Duodenal mucosa (tissue), 2 donors: ENCODE results near the gene RARS1.

Source experiments
- H3K27ac ChIP-seq: one replicate; pipeline ENCODE4 v1.7.0; 2013; ENCODE audit warnings: low read depth, low read length
- H3K27me3 ChIP-seq, 2 donors: one replicate each; pipeline ENCODE4 v1.7.0; 2013; ENCODE audit warnings: low read length in 2 of 2, control low read depth in 1 of 2; ENCODE audit not compliant: insufficient read depth in 2 of 2, control insufficient read depth in 1 of 2
- H3K36me3 ChIP-seq, 2 donors: one replicate each; pipeline ENCODE4 v1.7.0; 2013; ENCODE audit warnings: low read length in 2 of 2, control low read depth in 1 of 2; ENCODE audit not compliant: insufficient read depth in 2 of 2, control insufficient read depth in 1 of 2
- H3K4me1 ChIP-seq, 2 donors: one replicate each; pipeline ENCODE4 v1.7.0; 2013; ENCODE audit warnings: low read length in 2 of 2, control low read depth in 1 of 2; ENCODE audit not compliant: insufficient read depth in 2 of 2, control insufficient read depth in 1 of 2
- H3K4me3 ChIP-seq, 2 donors: one replicate each; pipeline ENCODE4 v1.7.0; 2013; ENCODE audit warnings: low read length in 2 of 2, low read depth in 1 of 2
- H3K9ac ChIP-seq, 2 donors: one replicate each; pipeline ENCODE4 v1.7.0; 2013; ENCODE audit warnings: low read length in 2 of 2, low read depth in 1 of 2
- H3K9me3 ChIP-seq, 2 donors: one replicate each; pipeline ENCODE4 v1.7.0; 2013; ENCODE audit warnings: low read length in 2 of 2, control low read depth in 1 of 2; ENCODE audit not compliant: control insufficient read depth in 1 of 2

Gene RARS1

DNA sequence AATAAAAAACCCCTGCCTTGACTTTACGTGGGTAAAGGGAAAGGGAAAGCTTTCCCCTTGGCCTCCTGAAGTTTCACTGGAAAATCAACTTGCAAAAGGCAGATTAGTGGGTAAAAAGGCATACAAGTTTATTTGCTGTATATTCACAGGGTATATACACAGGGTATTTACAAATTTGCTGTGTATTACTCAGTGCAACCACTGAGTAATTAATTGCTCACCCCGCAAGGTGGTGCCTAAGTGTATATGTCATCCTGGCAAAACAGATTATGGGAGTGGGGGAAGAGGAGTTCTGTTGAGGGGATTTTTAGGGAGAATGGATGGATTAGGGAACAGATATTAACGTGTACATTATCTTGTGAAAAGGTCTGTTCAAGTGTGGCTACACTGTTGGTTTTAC lies 7.1 kb upstream of the RARS1 start:
- no peaks in the 10 kb centered on the region for H3K27me3 ChIP-seq
- H3K36me3 ChIP-seq, result no peaks in the 10 kb centered on the region
- H3K9ac ChIP-seq, result no peak overlapping the region
- H3K27ac ChIP-seq, result no peak overlapping the region
- H3K4me3 ChIP-seq, result no peak overlapping the region
- H3K4me1 ChIP-seq, result peaks cover 4 to 12% of the 10 kb centered on the region in 2 donors
- H3K9me3 ChIP-seq, result no peaks in the 10 kb centered on the region

DNA sequence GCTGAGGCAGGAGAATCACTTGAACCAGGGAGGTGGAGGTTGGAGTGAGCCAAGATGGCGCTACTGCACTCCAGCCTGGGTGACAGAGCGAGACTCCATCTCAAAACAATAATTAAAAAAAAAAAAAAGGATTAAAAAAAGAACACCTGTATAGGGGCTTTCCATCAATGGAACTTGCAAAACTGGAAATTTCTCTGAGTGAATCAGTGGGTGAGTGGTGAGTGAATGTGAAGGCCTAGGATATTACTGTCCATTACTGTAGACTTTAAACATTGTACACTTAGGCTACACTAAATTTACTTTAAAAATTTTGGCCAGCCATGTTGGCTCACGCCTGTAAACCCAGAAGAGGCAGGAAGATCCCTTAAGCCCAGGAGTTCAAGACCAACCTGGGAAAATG lies 5.7 kb upstream of the RARS1 start:
- Histone ChIP-seq H3K4me1 (peaks cover 4 to 12% of the 10 kb centered on the region in 2 donors), H3K9ac (no peak overlapping the region), H3K9me3 (no peaks in the 10 kb centered on the region), H3K27me3 (no peaks in the 10 kb centered on the region), H3K27ac (no peak overlapping the region), H3K36me3 (no peaks in the 10 kb centered on the region), H3K4me3 (no peak overlapping the region)

DNA sequence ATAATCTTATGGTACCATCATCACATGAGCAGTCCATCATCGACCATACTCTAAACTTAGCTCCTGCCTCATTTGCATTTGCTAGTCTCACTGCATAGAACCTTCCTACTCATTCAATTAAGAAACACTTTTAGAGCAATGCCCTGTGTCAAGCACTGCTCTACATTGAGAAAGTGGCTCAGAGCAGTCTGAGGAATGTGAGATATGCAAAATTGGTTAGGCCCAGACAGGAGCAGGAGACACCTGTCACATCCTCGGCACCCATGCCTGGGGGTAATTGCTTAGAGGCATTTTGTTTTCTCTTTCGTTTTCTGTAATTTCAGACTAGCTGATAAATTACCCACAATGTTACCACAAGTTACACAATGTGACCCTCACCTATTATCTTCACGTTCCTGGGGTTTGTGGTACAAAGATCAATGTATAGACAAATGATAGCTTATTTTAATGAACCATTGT lies 4.9 kb upstream of the RARS1 start:
- no peaks in the 10 kb centered on the region for H3K9me3 ChIP-seq
- no peak overlapping the region for H3K27ac ChIP-seq
- no peaks in the 10 kb centered on the region for H3K27me3 ChIP-seq
- no peaks in the 10 kb centered on the region for H3K36me3 ChIP-seq
- peaks cover 7 to 12% of the 10 kb centered on the region in 2 donors for H3K4me1 ChIP-seq
- H3K9ac ChIP-seq, result no peak overlapping the region
- peak overlapping the region; percentile 1 to 15 for H3K4me3 ChIP-seq

DNA sequence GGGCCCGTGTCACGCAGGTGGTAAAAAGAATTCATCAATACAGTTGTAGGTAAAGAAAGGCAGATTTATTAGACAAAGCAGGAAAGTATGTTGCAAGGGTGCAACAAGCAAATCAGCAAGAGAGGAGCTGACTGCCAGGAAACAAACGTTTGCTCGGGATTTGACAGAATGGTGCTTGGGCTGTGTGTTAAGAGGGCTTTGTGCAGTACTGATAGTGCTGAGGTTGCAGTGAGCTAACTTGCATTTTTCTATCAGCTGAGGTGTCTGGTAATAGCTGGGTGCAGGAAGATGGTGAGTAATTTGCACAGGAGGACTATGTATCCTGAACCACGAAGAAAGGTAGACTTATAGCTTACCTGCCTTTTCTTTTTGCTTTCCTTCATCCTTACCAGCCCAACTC lies 3.9 kb upstream of the RARS1 start:
- Histone ChIP-seq H3K36me3 (no peaks in the 10 kb centered on the region), H3K27ac (no peak overlapping the region), H3K9ac (no peak overlapping the region), H3K4me1 (peaks cover 9 to 14% of the 10 kb centered on the region in 2 donors), H3K4me3 (no peak overlapping the region), H3K27me3 (no peaks in the 10 kb centered on the region), H3K9me3 (no peaks in the 10 kb centered on the region)

DNA sequence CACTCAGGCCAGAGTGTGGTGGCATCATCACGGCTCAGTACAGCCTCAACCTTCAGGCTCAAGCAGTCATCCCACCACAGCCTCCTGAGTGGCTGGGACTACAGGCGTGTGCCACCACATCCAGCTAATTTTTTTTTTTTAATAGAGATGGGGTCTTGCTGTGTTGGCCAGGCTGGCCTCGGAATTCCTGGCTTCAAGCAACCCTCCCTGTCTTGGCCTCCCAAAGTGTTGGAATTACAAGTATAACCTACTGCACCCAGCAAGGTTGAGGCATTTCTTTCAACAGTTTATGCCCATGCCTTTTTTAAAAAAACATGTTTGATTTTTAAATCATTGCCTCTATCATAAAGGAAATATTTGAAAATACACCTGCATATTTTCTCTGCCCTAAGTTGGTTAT lies 2.8 kb downstream of the RARS1 start:
- H3K4me1 ChIP-seq, result peaks cover 8 to 11% of the 10 kb centered on the region in 2 donors
- no peak overlapping the region for H3K4me3 ChIP-seq
- no peak overlapping the region for H3K27ac ChIP-seq
- H3K9ac ChIP-seq, result no peak overlapping the region
- H3K36me3 ChIP-seq, result peaks cover 34 to 64% of the 10 kb centered on the region in 2 donors
- H3K9me3 ChIP-seq, result no peaks in the 10 kb centered on the region
- H3K27me3 ChIP-seq, result no peaks in the 10 kb centered on the region

DNA sequence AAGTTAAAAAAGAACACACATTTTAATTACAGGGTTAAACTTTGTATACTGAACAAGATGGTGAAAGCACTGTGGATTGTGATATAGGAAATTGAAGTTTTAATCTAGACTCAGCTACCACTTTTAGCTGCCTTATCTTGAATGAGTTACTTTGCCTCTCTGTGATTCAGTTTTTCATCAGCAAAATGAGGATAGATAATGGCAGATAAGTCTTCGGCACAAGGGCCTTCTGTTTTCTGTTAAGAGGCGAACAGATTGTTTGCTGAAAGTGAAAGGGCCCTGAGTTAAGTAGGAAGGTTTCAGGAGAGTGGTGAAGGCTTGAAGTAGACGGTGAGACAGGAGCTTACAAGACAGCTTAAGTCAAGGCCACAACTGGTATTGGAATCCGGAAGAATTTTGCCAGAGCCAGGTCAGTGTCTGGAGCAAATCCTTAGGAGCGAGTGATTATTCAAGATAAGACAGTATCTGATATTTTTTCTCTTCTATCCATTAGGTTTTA lies 7.8 kb downstream of the RARS1 start:
- Histone ChIP-seq H3K36me3 (peaks cover 44 to 91% of the 10 kb centered on the region in 2 donors), H3K9ac (no peak overlapping the region)

DNA sequence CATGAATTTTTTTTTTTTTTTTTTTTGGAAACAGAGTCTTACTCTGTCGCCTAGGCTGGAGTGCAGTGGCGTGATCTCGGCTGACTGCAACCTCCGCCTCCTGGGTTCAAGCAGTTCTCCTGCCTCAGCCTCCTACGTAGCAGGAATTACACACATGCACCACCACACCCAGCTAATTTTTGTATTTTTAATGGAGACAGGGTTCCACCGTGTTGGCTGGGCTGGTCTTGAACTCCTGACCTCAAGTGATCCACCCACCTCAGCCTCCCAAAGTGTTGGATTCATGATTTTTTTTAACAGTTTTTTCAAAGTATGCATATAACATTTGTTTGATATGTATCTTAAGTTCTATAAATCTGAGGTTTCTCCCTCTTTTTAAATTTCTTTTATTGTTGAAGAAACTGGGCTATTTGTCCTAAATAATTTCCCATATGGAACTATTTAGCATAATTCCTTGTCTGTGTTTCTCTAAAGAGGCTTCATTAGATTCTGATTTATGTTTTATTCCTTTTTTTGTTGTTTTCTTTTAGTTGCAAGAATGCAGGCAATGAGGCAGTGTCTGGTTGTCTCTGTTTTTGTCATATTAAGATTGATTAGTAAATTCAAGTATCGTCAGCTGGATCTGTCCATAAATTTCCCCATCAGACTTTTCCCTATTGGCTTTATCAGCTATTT lies 16.4 kb downstream of the RARS1 start:
- peaks cover 27 to 64% of the 10 kb centered on the region in 2 donors for H3K36me3 ChIP-seq
- H3K9me3 ChIP-seq, result no peaks in the 10 kb centered on the region
- H3K27me3 ChIP-seq, result no peaks in the 10 kb centered on the region
- no peaks in the 10 kb centered on the region for H3K4me1 ChIP-seq
- H3K27ac ChIP-seq, result no peak overlapping the region
- H3K9ac ChIP-seq, result no peak overlapping the region
- no peak overlapping the region for H3K4me3 ChIP-seq

More for the DNA sequence above, 7.8 kb downstream of the RARS1 start:
- H3K27ac ChIP-seq, result no peak overlapping the region
- H3K4me3 ChIP-seq, result no peak overlapping the region
- no peaks in the 10 kb centered on the region for H3K27me3 ChIP-seq
- no peaks in the 10 kb centered on the region for H3K9me3 ChIP-seq
- no peaks in the 10 kb centered on the region for H3K4me1 ChIP-seq

DNA sequence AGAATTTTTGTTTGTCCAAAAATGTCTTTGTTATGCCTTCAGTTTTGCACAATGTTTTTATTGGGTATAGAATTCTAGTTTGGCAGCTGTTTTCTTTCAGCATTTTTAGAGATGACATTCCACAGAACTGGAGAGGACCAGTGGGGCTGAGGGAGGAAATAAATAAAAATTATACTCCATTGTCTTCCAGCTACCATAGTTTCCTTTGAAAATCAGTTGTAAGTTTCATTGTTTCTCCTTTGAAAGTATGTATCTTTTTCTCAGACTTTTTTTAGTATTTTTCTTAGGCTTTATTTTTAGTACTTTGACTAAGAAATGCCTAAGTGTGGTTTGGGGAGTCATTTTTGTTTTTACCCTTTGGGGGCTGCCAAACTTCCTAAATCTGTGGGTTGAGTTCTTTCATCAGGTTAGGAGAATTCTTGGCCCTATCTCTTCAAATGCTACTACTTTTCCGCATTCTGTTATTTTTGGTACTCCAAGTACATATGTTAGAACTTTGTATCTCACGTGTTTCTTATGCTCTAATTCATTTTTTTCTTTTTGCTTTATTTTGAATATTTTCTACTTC lies 27.7 kb downstream of the RARS1 start:
- H3K27ac ChIP-seq, result no peak overlapping the region
- no peak overlapping the region for H3K9ac ChIP-seq
- H3K36me3 ChIP-seq, result peaks cover 55 to 94% of the 10 kb centered on the region in 2 donors
- no peak overlapping the region for H3K4me3 ChIP-seq
- H3K27me3 ChIP-seq, result no peaks in the 10 kb centered on the region
- H3K4me1 ChIP-seq, result no peaks in the 10 kb centered on the region
- H3K9me3 ChIP-seq, result peaks cover 0 to 7% of the 10 kb centered on the region in 2 donors

DNA sequence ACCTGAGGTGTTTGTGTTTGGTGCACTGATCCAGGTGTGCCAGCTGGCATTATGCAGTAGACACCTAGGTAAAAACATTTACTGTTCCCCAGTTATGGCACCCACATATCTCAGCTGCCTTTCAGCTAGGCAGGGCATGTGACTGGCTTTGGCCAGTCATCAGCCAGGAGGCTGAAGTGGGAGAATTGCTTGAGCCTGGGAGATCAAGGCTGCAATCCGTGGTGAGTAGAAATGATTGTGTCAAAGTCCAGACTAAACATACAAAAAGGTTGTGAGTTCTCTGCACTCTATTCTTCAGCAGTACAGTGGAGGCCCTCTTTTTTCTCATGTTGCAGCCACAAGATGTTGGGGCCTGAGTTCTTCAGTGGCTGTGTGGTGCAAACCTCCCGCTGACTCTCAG lies 39.6 kb downstream of the RARS1 start:
- no peak overlapping the region for H3K27ac ChIP-seq
- no peaks in the 10 kb centered on the region for H3K9me3 ChIP-seq
- no peak overlapping the region for H3K4me3 ChIP-seq
- no peak overlapping the region for H3K9ac ChIP-seq
- peaks cover 0 to 3% of the 10 kb centered on the region in 2 donors for H3K4me1 ChIP-seq
- no peaks in the 10 kb centered on the region for H3K36me3 ChIP-seq
- H3K27me3 ChIP-seq, result peaks cover 17 to 22% of the 10 kb centered on the region in 2 donors

DNA sequence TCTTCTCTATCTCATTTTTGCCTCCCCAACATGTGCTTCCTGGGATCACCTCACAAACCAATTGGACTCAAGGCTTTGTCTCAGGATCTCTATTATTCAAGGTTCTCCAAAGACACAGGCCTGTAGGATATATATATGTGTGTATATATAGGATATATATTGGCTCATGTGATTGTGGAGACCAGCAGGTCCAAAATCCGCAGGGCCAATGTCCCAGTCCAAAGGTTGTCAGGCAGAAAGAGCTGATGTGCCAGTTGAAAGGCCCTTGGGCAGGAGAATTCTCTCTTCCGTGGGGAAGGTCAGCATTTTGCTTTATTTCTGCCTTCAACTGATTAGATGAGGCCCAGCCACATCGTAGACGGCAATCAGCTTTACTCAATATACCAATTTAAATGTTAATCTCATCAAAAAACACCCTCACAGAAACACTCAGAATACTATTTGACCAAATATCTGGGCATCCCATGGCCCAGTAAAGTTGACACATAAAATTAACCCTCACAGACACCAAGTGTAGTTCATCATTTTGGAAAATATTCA lies 41.6 kb downstream of the RARS1 start:
- no peak overlapping the region for H3K4me3 ChIP-seq
- peaks cover 24 to 31% of the 10 kb centered on the region in 2 donors for H3K27me3 ChIP-seq

More for the DNA sequence above, 41.6 kb downstream of the RARS1 start:
- H3K27ac ChIP-seq, result no peak overlapping the region
- peaks cover 0 to 3% of the 10 kb centered on the region in 2 donors for H3K4me1 ChIP-seq
- no peaks in the 10 kb centered on the region for H3K36me3 ChIP-seq
- H3K9ac ChIP-seq, result no peak overlapping the region
- no peaks in the 10 kb centered on the region for H3K9me3 ChIP-seq
